GM18517 (cell line): ENCODE measurements around the gene MYL5.
"Not testable (repeated sequence)": the region's sequence is repeated elsewhere in the genome, so short reads cannot be mapped to it uniquely, and the experiment has no call there.

Experiments used
- ATAC-seq: cut with Tn5 transposase; IDR thresholded peaks from one replicate; pipeline ENCODE4 v1.9.1; 2021; ENCODE audit warnings: mild to moderate bottlenecking, moderate library complexity; ENCODE audit not compliant: unreplicated experiment

The MYL5 gene

DNA sequence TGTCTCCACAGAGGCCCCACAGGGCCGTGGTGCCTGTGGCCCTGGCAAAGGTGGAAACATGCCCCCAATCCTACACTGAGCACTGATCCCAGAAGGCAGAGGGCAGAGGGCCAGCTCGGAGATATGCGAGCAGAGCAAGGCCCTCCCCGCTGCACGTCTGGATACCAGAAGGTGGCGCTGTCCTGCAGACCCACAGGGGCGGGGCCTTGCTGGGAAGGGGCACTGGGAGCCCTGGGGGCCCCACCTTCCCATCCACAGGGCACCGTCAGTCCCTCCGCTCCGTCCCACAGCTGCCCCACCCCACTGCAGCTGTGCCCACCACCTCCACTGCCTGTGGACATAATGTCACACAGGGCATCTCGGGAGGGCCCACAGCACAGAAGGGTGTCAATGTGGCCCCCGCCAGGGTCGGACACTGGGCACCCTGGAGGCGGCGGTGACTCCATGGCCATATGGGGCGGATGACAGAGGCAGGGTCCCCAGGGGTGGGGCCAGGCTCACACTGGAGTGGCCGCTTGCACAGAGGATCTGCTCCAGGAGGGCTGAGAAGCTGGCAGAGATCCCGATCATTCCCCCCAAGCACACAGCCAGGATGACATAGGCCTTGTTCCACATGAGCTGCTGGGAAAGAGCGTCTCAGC lies 9.8 kb downstream of the MYL5 start:
- ATAC-seq: no peak

DNA sequence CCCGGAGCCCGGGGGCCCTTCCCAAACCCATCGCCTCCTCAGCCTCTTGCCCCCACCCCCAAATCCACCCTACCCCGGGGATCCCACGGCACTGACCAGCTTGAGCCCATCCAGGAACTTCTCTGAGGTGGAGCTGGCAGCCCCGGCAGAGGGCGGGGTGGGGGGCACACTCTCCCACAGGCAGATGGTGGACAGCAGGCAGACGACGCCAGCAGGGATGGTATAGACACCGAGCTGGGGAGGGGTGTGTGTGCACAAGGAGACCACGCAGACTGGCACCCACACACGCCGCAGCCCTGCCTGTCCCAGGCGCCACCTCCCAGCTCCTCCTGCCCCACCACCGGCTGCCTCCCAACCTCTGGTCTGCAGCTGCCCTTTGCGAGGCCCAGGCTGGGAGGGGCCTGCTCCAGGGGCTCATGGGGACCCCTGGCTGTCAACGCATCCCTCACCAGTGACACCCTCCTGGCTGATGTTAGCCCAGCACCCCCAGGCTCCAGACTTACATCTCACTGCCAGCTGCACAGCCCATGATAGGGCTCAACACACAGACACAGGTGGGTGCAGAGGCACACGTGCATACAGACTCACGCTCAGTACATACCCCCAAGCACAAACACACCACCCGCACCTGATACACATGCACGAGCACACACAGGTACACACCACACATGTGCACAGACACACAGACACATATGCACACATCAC lies 10.4 kb downstream of the MYL5 start:
- ATAC-seq: no peak

DNA sequence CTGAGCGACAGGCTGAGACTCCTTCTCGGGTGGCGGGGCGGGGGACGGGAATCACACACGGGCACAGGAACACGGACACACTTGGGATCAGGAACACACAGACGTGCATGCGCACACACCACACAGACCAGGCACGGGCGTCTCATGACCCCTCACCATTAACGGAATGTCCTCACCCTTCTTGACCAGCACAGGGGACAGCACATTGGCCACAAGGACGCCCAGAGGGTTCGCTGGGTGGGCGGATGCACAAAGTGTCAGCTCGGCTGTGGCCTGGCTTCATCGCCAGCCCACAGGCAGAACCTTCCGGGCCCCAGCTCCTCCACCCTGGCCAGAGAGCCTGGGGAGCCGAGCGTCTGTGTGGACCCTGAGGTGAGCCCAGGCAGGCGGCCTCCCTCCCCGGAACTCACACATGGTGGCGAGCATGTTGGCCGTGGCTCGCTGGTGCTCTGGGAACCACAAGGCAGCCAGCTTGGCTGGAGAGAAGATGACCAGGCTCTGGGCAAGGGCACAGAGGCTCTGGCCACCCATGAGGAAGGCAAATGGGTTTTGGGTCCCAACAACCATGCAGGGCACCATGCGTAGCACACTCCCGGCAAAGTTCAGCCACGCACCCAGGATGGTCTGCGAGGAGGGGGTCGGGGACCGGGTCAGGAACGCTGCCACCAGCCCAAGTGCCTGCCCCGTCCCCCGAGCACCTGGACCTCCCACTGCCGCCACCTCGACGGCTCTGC lies 11.5 kb downstream of the MYL5 start:
- no peak for ATAC-seq

DNA sequence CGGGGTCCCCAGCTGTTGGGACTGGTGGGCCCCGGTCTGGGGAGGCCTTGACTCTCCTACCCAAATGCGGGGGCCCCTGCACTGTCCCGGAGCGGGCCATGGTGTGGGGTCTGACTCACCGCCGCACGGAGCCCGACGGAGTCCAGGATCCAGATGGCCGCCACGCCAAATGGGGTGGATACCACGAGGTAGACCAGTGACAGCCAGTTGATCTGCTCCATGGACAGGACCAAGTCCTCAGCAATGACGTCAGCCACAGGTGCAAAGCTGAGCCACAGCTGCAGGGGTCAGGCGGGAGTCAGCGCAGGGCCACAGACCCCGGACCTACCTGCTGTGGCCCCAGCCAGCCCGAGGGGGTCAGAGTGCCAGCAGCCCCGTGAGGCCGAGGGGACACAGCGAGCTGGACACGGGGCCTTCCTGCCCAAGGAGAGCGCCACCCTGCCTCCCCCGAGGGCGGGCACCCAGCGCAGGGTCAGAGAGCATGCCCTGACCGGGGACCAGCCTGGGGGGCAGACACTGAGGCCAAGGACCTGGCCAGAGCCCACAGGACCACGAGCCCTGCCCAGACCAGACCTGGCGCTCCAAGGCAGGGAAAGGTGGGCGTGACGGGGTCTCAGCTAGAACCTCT lies 12.2 kb downstream of the MYL5 start:
- ATAC-seq: no peak

DNA sequence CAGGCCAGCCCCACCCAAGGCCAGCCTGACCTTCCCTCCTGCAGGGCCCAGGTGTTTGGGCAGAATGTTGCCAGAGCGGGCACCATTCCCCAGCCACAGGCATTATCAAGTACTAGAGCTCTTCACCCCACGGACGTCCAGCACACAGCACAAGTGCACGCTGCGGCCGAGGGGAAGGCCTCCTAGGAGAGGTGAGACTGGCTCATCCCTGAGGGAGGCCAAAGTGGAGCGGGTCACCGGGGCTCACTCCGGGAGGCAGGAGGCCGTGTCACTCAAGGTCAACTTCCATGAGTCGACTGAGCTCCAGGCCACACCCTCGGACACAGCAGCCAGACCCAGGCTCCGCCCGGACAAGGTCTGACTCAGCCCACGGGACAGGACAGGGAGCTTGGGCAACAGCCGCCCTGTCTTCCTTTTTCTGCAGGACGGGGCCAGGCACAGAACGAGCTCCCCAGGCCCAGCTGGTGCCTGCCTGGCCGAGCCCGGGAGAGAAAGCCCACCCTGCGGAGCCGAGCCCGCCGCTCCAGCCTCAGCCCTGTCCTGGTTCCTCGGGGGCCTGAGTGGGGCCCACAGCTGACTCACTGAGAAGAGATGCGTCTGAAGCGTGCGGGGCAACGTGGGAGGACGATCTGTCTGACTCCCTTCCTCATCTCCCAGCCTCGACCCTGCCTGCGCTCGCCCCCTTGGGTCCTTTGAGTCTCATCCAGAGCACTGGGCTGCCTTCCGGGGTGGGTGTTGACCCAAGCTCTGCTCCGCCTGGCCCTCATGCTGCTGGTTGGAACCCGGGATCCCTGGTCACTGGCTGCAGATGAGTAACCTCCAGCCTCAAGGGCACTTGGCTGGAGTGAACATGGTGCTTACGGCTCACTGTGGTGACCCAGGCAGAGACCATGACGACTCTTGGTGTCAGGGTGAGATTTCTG lies 13.0 kb downstream of the MYL5 start:
- ATAC-seq: no peak

DNA sequence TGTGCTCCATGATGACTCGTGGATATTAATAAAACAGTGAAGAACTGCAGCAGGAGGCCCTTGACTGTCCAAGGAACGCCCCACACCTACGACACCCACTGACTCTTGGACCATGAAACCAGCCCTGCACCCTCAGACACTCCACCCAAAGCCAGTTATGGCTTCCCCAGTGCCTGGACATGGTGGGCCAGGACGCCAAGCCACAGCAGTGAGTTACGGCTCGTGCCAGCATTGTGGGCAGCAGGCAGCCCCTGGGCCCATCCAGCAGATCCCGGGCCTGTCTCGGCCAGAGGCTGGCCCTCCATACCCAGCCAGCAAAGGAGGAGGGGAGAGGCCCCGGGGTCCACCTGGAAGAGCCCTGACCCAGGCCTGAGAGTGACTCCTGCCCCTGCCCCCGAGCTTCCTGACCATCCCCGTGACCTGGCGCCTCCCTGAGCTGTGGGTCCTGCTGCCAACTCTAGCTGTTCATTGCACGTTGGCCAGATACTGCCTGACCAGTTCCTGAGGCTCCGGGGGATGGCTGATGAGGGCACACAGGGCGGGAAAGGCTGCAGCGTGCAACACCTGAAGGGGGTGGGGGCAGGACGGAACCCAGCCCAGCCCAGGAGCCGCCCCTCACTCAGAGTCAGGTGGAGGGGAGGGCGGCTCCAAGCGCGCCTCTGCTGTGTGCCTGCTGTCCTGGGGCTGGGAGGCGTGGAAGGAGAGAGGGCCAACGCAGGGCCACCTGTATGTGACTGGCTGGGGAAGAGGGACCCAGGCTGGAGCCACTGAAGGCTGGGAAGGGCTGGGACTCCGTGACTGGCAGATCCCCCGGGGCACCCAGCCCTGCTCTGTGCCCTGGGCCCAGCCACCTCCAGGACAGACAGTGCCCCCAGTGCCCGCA lies 13.9 kb downstream of the MYL5 start:
- ATAC-seq: no peak

DNA sequence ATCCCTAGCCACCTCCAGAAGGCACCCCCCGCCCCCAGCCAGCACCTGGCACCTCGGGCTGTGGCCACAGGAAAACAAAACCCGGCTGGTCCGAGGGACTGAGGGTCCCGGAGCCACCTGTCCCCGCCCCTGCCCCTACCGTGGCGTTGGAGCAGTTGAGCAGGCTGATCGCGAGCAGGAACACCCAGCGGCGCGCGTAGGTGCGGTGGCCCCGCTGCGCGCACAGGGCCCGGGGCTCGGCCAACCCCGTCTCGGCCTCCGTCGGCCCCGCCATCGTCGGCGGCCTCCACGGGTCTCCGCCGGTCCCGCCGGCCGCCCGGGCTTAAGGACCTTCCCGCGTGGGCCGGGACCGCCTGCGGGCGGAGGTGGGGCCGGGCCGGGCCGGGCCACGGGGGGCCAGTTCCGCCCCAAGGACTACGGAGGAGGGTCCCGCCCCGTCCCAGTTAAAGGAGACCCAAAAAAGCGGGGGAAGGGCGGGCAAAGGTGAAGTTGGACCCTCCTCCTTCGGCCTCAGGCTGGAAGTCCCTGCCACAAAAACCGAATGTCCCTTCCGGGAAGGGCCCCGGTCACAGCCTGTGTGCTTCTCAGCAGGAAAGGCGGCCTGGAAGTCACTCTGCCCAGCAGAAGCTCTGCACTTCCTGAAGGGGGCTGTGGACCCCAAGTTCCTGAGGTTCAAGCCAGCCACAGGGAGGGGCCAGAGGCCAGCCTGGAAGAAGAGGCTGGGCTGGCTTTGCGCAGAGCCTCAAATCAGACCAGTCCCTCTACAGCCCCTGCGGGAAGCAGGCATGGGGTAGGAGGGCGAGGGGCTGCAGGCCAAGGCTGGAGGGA lies 14.7 kb downstream of the MYL5 start, which contains the start of gene SLC49A3:
Gene SLC49A3 (minus strand): TSS at position 298 of the 828 bp plus-strand sequence. CDS start 24 bp downstream, at position 274.
- no peak for ATAC-seq

DNA sequence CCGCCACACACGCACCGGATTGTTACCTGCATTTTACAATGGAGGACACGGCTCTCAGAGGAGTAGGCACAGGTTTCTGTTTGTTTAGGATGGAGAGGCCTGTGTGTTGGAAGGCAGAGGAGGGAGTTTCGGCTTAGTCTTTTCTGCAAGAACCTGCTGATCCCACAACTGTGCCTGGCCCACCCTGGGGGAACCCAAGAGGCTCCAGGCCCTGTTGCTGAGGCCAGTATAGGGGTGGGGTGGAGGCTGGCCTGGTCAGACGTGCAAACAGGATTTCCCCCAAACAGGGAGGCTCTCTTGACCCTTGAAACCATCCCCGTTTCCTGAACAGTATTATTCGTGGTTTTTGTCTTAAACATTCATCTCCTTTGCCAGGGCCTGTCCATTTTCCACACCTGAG lies 15.4 kb downstream of the MYL5 start:
- no peak for ATAC-seq

DNA sequence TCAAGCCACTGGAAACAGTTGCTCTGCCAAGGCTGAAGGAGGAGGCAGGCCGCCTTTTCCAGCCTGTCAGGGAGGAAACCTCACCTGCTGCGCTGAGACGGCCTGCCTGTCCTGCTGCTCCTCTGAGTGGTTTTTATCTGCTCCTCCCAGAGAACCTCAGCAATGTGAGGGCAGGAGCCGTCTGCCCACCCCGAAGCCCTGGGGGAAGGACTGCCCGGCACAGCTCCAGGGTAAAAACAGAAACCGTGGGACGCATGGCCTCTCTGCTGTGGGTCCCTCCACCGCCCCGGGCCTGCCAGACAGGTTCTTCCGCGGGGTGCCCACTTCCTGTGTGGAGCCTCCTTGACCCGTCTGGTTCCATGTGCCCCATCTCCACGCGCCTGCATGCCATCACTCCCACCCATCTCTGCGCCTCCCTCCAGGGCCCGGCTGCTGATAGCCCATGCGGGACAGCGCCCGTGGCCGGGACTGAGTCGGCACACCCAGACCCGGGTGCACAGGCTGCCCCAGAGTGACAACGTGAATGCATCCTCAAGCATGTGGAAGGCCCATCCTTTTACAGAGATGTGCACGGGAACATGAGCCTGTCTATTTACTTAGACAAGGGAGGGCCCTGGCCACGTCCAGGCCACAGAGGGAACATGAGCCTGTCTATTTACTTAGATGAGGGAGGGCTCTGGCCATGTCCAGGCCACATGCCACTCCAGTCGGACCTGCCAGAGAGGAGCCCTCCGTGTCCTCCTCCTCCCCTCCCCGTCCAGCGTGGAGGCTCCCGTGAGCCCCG lies 18.6 kb downstream of the MYL5 start:
- no peak for ATAC-seq

DNA sequence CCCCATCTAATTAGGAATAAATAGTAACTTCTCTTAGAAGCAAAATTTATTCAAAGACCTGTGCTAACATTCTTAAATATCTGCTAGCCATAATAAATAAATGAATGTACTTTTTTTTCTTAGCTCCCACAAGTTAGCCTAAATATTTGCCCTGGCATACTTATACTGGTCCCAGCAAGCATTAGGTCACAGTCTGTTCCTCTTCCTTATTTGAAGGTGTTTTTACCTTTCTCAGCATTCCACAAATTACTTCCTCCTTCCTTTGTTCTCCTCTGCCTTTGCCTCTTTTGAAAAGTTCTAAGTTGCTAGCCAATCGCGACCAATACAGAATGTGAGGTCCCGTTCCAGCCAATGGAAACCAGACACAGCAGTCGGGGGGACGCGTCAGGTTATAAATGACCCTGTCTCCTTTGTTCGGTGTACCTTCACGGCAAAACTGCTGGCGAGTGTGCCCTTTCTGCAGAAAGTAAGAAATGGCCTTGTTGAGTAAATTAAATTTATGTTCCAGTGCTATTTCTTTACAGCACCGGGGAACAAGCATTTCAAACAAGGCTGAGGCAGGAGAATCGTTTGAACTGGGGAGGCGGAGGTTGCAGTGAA lies 20.1 kb downstream of the MYL5 start:
- not testable (repeated sequence) for ATAC-seq

DNA sequence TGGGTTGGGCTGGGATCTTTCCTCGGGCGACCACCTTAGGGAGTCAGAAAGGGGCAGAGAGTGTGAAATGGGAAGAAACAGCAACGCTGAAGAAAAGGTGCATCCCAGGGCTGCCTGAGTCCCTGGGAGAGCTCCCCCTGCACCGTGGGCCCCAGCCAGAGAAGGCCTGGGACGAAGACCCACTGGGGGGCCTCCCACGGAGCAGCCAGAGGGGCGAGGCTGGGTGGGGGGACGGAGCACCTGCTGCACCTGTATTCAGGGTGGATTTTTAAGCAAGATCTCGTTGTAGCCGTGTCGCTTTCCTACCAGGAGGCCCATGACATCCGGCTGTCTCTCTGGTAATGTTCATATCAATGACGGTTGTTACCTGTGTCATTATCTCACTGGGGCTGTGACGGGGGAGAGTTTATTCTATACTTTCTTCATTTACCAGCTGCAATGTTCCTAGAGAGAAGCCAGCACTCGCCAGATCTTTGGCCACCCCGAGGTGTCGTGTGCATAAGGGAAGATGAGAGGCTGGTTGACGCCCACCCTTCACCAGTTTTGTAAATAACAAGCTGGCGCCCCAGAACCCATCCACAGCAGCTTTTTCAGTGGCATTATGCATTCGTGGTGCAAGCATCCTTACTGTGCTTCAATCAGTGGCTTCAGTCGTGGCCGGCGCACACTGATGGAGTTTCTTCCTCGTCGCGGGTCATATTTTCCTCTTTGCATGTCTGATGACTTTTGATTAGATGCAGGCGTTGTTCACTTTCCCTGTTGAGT lies 25.7 kb downstream of the MYL5 start:
- ATAC-seq: no peak

DNA sequence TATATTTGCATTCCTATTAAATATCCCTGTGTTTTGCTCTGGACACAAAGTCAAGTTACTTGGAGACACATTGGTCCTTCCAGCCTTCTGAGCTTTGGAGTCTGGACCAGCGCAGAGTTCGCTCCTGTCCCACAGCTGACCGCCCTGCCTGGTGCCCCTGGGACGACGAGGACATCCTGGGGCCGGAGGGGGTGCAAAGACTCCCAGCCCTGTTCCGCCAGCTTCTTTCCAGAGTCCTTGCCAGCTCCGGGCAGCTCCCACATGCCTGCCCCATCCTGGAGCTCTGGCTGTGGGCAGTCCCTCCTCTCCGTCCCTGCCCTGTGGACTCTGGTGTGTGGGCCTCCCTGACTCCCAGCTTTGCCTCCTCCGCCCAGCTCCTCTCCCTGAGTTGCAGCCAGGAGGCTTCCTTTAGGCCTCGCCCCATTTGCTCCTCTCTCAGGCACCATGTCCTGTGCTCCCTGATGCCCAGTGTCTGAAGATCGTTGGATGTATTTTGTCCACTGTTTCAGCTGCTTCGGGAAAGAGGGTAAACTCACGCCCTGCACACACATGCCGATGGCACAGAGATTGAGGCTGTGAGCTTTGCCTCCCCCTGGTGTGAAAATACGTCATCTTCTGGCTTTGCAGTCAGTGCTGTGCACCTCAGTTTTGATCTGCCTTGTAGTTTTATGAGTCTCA lies 26.4 kb downstream of the MYL5 start:
- ATAC-seq: no peak

DNA sequence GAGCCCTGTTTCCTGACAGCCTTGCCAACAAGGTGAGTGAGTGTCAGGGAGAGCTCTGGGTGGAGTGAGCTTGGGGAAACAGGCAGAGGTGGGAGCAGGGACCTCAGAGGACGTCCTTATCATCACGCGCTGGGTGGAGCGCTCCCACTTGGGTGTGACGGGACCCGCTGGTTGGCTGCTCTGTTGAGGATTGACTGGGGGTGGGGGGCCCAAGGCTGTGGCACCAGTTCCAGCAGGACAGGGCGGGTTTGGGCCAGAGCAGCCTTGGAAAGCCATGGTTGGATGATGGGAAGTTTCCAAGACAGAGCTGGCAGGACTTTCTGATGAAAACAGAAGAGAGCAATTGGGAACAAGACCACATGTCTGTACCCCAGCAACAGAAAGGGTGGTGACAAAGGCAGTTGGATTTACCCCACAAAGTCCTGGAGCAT lies 28.3 kb downstream of the MYL5 start:
- no peak for ATAC-seq

DNA sequence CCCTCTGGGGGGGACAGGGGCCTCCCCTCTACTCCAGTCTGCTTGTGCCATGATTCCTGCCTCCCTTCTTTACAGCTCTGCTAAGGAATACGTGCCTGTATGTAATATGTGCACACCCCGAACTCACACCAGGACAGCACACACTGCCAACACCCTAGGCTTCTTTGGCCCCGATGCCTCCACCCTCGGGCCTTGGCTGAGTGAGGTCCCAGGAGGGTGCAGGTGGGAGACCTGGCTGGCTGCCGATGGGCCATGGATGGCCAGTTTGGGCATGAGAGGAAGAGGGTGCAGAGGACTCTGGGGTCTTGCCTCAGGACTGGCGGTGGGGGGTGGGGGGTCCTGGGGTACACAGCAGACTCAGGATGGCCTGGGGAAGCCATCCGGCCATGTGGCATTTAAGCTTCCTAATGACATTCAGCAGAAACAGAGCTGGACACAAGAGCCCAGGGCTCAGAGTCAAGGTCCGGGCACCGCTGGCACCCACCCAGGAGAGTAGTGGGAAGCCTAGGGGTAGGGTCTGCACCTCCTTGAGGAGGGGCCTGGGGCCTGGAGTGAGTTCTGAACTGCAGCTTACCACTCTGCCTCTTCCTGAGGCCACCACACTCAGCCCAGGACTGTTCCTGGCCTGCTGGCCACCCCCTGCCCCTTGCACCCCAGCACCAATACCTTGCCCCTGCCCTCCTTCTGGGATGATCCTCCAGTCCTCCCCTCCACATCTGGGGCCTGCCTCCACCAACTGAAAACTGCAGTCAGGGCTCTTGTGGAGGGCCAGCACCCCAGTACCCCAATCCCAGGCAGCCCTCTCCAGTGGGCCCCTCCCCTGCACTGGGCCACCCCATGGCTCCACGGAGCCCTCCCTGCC lies 29.2 kb downstream of the MYL5 start:
- no peak for ATAC-seq
